Endodermal cell (in vitro differentiated cells): ENCODE measurements around the gene ZP1. TPM values are rescaled to one million over a fixed set of nuclear protein-coding genes. Genes with fewer than 3 reads are reported as not detected.

Source experiments
- DNase-seq: peaks from one replicate; pipeline ENCODE4 v3.0.0-alpha.2; 2017
- H3K27ac ChIP-seq: 2 replicates; pipeline ENCODE4 v1.5.1; 2013; ENCODE audit warnings: mild to moderate bottlenecking, low read depth, low read length, moderate library complexity
- H3K27me3 ChIP-seq: 2 replicates; pipeline ENCODE4 v1.6.1; 2013; ENCODE audit warnings: mild to moderate bottlenecking, low read length, moderate library complexity; ENCODE audit not compliant: insufficient read depth, control insufficient read depth, poor library complexity, severe bottlenecking
- H3K36me3 ChIP-seq: 2 replicates; pipeline ENCODE4 v1.7.0; 2013; ENCODE audit warnings: mild to moderate bottlenecking, low read length, moderate library complexity; ENCODE audit not compliant: control insufficient read depth, insufficient read depth
- H3K4me1 ChIP-seq: one replicate; pipeline ENCODE4 v1.7.0; 2013; ENCODE audit warnings: low read length; ENCODE audit not compliant: control insufficient read depth, insufficient read depth
- H3K4me3 ChIP-seq: 2 replicates; pipeline ENCODE4 v1.5.1; 2013; ENCODE audit warnings: mild to moderate bottlenecking, low read length, moderate library complexity
- H3K9ac ChIP-seq: 2 replicates; pipeline ENCODE4 v1.6.1; 2013; ENCODE audit warnings: mild to moderate bottlenecking, low read length, moderate library complexity; ENCODE audit not compliant: poor library complexity, severe bottlenecking; ENCODE audit errors: extremely low read depth
- H3K9me3 ChIP-seq: 2 replicates; pipeline ENCODE4 v1.6.1; 2013; ENCODE audit warnings: mild to moderate bottlenecking, low read length, moderate library complexity; ENCODE audit not compliant: control insufficient read depth
- H3K27ac Mint-ChIP-seq: 2 replicates; pipeline ENCODE4 v1.8.0; 2020; ENCODE audit warnings: mixed read lengths
- H3K27me3 Mint-ChIP-seq: 2 replicates; pipeline ENCODE4 v1.8.0; 2021; ENCODE audit warnings: mild to moderate bottlenecking, mixed read lengths; ENCODE audit not compliant: insufficient read depth
- H3K36me3 Mint-ChIP-seq: 2 replicates; pipeline ENCODE4 v1.8.0; 2020; ENCODE audit warnings: low read depth, mixed read lengths
- H3K4me1 Mint-ChIP-seq: 2 replicates; pipeline ENCODE4 v1.8.0; 2020; ENCODE audit warnings: mixed read lengths
- H3K4me3 Mint-ChIP-seq: 2 replicates; pipeline ENCODE4 v1.8.0; 2020; ENCODE audit warnings: mild to moderate bottlenecking, moderate library complexity, mixed read lengths
- H3K9me3 Mint-ChIP-seq: 2 replicates; pipeline ENCODE4 v1.8.0; 2020; ENCODE audit warnings: mild to moderate bottlenecking, mixed read lengths
- CTCF ChIP-seq: fragments of 200-600 bp; sonication (generic); conservative IDR thresholded peaks from 2 replicates; pipeline ENCODE4 v1.5.0; 2021; ENCODE audit warnings: antibody characterized with exemption, mild to moderate bottlenecking
- WGBS, 2 experiments: methylation state at CpG; one replicate each; pipeline versions ENCODE4 v1.1.5 to v1.1.7; 2013; ENCODE audit warnings: missing lambda C conversion rate in 2 of 2, mixed read lengths in 1 of 2; ENCODE audit not compliant: insufficient coverage in 1 of 2, insufficient read length in 1 of 2; 5-methylcytosine and 5-hydroxymethylcytosine counted together
- total RNA-seq, 2 donors: library from RNA; stranded (reverse); fragmentation: NEBNext Ultra II Directional in 1 of 2; extraction: Animal tissue kit (Norgen Biotek cat#: 25700) in 1 of 2; gene quantifications; 2 replicates in 1 of 2; 3 replicates in 1 of 2; pipeline ENCODE4 v1.2.1, GENCODE V29; 2021

The ZP1 gene
- total RNA-seq, 2 donors from 2014 or later: not detected

- H3K27ac Mint-ChIP-seq: no peak overlapping the region
- Histone ChIP-seq H3K4me1 (no peaks in the 10 kb centered on the region), H3K4me3 (no peak overlapping the region), H3K9ac (no peak overlapping the region), H3K36me3 (no peaks in the 10 kb centered on the region), H3K9me3 (no peaks in the 10 kb centered on the region), H3K27me3 (no peaks in the 10 kb centered on the region), H3K27ac (no peak overlapping the region)
- WGBS, 2 experiments: 92 to 96% methylated on average over 4 to 5 of the region's 5 CpGs
- H3K27me3 Mint-ChIP-seq: no peaks in the 10 kb centered on the region
- H3K9me3 Mint-ChIP-seq: no peaks in the 10 kb centered on the region
- no peaks in the 10 kb centered on the region for H3K36me3 Mint-ChIP-seq
- DNase-seq: no peak
- no peaks in the 10 kb centered on the region for H3K4me1 Mint-ChIP-seq
- no peak overlapping the region for H3K4me3 Mint-ChIP-seq
- TF ChIP-seq CTCF: no peak
Measured at GRCh38 chr11:60825118-60825517, 42.2 kb upstream of the ZP1 start.

- Histone ChIP-seq H3K4me3 (no peak overlapping the region), H3K27ac (no peak overlapping the region), H3K4me1 (no peaks in the 10 kb centered on the region), H3K27me3 (no peaks in the 10 kb centered on the region), H3K36me3 (no peaks in the 10 kb centered on the region), H3K9me3 (no peaks in the 10 kb centered on the region), H3K9ac (no peak overlapping the region)
- TF ChIP-seq CTCF: no peak
- Mint-ChIP-seq H3K36me3 (no peaks in the 10 kb centered on the region), H3K4me1 (no peaks in the 10 kb centered on the region), H3K4me3 (no peak overlapping the region), H3K27ac (no peak overlapping the region), H3K9me3 (no peaks in the 10 kb centered on the region), H3K27me3 (no peaks in the 10 kb centered on the region)
- WGBS, 2 experiments: 77 to 87% methylated on average over 5 to 6 of the region's 6 CpGs
- no peak for DNase-seq
Measured at GRCh38 chr11:60825790-60826189, 41.6 kb upstream of the ZP1 start.

GRCh38 chr11:60830478-60831142 is 36.7 kb upstream of the ZP1 start:
- no peak overlapping the region for H3K27ac Mint-ChIP-seq
- H3K9me3 Mint-ChIP-seq: no peaks in the 10 kb centered on the region
- DNase-seq: no peak
- no peak overlapping the region for H3K4me3 Mint-ChIP-seq
- no peaks in the 10 kb centered on the region for H3K9me3 ChIP-seq
- H3K4me1 Mint-ChIP-seq: no peaks in the 10 kb centered on the region
- H3K36me3 Mint-ChIP-seq: no peaks in the 10 kb centered on the region
- H3K36me3 ChIP-seq: no peaks in the 10 kb centered on the region
- 56 to 58% methylated on average over 9 to 10 of the region's 10 CpGs for WGBS, 2 experiments
- no peaks in the 10 kb centered on the region for H3K4me1 ChIP-seq
- no peak for TF ChIP-seq CTCF
- H3K27ac ChIP-seq: no peak overlapping the region
- H3K27me3 Mint-ChIP-seq: peaks cover 31% of the 10 kb centered on the region
- H3K27me3 ChIP-seq: peaks cover 34% of the 10 kb centered on the region
- no peak overlapping the region for H3K4me3 ChIP-seq
- no peak overlapping the region for H3K9ac ChIP-seq
